DMS153 treated with DMSO at 0.1 percent for 48 hours (cell line): ENCODE data around the gene BEX4.

Experiments
- DNase-seq: peaks from one replicate; lab custom pipeline; 2025; ENCODE audit not compliant: unreplicated experiment; lab: John Stamatoyannopoulos, UW

Gene BEX4

GRCh38 chrX:103236296-103236695 lies 21.4 kb downstream of the BEX4 start:
- DNase-seq = no peak

GRCh38 chrX:103240155-103240554 lies 25.2 kb downstream of the BEX4 start:
- DNase-seq = no peak

GRCh38 chrX:103248553-103248952 lies 33.6 kb downstream of the BEX4 start:
- DNase-seq = no peak

GRCh38 chrX:103249805-103250204 lies 34.9 kb downstream of the BEX4 start:
- no peak for DNase-seq

- DNase-seq = no peak
These were observed 36.1 kb downstream of the BEX4 start for GRCh38 chrX:103250977-103251376.

- no peak for DNase-seq
These were observed 38.7 kb downstream of the BEX4 start for GRCh38 chrX:103253608-103254007.

GRCh38 chrX:103254171-103254824 lies 39.4 kb downstream of the BEX4 start:
- peak; percentile 38 for DNase-seq

- peak; percentile 23 for DNase-seq
These were observed 40.1 kb downstream of the BEX4 start, which contains the start of gene TCEAL8 for GRCh38 chrX:103254921-103255493. Gene TCEAL8 (minus strand): TSS chrX:103255155. CDS start chrX:103253979, 1,176 bp downstream.

GRCh38 chrX:103256651-103257050 lies 41.7 kb downstream of the BEX4 start:
- no peak for DNase-seq

GRCh38 chrX:103258275-103258674 lies 43.4 kb downstream of the BEX4 start:
- DNase-seq = no peak
